ENCODE measurements around the gene NBEA.
"Not testable (repeated sequence)": the region's sequence is repeated elsewhere in the genome, so short reads cannot be mapped to it uniquely, and the experiment has no call there.

The NBEA gene

DNA sequence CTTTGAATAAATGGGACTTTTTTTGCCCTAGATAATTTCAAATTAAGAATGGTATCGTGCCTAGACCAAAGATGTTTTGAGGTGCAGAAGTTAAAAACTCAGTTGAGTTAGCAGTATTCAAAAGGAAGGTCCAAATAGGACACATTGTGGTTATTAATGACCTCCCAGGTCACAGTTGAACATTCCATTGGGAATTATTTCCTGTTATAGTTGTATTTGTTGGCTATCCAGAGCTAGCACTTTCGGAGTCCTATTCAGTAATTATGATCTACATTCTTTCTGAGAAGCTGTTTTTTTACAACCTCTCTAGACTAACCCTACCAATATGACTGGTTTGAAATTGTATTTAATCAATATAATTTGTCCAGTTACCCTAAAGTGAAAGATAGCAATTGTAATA lies 450.7 kb downstream of the NBEA start:
- no peak for DNase-seq (ENCODE audit: low read depth in 2 of 2)
- TF ChIP-seq, protein P1, sequence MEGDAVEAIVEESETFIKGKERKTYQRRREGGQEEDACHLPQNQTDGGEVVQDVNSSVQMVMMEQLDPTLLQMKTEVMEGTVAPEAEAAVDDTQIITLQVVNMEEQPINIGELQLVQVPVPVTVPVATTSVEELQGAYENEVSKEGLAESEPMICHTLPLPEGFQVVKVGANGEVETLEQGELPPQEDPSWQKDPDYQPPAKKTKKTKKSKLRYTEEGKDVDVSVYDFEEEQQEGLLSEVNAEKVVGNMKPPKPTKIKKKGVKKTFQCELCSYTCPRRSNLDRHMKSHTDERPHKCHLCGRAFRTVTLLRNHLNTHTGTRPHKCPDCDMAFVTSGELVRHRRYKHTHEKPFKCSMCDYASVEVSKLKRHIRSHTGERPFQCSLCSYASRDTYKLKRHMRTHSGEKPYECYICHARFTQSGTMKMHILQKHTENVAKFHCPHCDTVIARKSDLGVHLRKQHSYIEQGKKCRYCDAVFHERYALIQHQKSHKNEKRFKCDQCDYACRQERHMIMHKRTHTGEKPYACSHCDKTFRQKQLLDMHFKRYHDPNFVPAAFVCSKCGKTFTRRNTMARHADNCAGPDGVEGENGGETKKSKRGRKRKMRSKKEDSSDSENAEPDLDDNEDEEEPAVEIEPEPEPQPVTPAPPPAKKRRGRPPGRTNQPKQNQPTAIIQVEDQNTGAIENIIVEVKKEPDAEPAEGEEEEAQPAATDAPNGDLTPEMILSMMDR (IDR thresholded peaks at IDR 0.05; ENCODE audit: low read depth, low read length), result no peak
- H3K4me3 ChIP-seq (replicated peaks in 1 of 2; ENCODE audit: low read depth in 2 of 2, low read length in 2 of 2), result no peak overlapping the region

DNA sequence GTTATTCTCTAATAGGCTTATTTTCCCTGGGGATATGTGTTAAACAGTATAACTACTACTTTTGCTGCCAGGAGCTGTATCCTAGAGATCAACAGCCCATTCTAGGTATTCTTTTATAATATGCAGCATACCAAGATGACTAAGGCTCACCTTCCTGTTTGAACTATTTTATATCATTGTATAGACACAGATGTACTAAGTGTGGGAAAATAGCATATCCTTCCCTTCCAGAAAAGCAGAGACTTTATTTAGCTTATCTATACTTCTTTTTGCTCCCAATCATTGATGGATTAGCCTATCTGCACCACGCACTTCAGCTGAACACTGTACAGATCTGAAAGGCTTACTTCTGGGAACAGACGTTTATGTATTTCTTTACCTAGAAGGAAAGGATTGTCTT lies 451.8 kb downstream of the NBEA start:
- H3K4me3 ChIP-seq (replicated peaks in 1 of 2; ENCODE audit: low read depth in 2 of 2, low read length in 2 of 2), result no peak overlapping the region
- no peak for DNase-seq (ENCODE audit: low read depth in 2 of 2)
- TF ChIP-seq, protein P1 (IDR thresholded peaks at IDR 0.05; ENCODE audit: low read depth, low read length), result no peak

DNA sequence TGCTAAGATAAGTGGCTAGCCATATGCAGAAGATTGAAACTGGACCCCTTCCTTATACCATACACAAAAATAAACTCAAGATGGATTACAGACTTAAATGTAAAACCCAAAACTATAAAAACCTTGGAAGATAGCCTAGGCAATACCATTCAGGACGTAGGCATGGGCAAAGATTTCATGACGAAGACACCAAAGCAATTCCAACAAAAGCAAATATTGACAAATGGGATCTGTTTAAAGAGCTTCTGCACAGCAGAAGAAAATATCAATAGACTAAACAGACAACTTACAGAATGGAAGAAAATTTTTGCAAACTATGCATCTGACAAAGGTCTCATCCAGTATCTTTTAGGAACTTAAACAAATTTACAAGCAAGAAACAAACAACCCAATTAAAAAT lies 466.2 kb downstream of the NBEA start:
- not testable (repeated sequence) for DNase-seq (ENCODE audit: low read depth in 2 of 2); H3K4me3 ChIP-seq (replicated peaks in 1 of 2; ENCODE audit: low read depth in 2 of 2, low read length in 2 of 2)

DNA sequence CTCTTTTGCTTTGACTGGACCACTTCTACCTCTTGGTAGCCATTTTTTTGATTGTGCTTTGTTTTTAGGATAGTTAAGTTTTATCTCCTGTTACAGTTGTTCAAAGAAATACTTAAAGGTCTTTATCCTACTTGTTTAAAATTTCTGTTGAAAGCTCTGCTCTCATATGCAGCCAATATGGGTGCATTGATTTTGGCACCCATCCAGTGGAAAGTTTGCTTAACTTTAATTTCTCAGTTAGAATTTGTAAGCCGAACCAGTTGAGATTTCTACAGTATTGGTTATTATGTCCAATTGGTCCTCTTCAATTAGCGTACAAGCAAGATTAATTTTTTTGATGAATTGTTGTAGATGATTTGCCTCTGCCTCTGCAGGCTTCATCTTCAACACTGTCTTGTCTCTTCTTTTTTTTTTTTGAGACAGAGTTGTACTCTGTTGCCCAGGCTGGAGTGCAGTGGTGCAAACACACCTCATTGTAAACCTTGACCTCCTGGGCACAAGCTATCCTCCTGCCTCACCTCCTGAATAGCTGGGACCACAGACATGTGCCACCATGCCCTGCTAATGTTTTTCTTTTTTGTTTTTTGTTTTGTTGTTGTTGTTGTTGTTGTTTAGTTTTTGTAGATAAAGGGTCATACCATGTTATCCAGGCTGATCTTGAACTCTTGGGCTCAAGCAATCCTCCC lies 469.1 kb downstream of the NBEA start:
- TF ChIP-seq, protein P1 (IDR thresholded peaks at IDR 0.05; ENCODE audit: low read depth, low read length), result no peak
- DNase-seq (ENCODE audit: low read depth in 2 of 2), result no peak
- no peak overlapping the region for H3K4me3 ChIP-seq (replicated peaks in 1 of 2; ENCODE audit: low read depth in 2 of 2, low read length in 2 of 2)

DNA sequence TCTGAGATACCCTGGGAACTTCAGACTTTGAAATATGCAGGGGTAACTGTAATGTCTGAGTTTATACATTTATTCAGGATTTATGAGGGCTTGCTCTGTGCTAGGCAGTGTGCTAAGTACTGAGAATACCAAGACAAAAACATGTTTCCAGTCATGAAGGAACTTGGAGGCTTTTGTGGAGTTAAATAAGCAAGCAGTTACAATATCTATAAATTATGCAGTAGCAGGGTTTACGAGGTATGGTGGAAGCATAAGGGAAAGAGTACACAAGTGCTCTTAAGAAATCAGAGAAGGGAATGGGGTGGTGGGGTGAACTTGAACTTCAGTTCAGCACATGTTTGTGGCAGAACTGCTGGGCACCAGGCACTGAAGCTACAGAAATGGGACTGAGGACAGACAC lies 506.4 kb downstream of the NBEA start:
- no peak overlapping the region for H3K4me3 ChIP-seq (replicated peaks in 1 of 2; ENCODE audit: low read depth in 2 of 2, low read length in 2 of 2)
- TF ChIP-seq, protein P1 (IDR thresholded peaks at IDR 0.05; ENCODE audit: low read depth, low read length), result no peak
- no peak for DNase-seq (ENCODE audit: low read depth in 2 of 2)

DNA sequence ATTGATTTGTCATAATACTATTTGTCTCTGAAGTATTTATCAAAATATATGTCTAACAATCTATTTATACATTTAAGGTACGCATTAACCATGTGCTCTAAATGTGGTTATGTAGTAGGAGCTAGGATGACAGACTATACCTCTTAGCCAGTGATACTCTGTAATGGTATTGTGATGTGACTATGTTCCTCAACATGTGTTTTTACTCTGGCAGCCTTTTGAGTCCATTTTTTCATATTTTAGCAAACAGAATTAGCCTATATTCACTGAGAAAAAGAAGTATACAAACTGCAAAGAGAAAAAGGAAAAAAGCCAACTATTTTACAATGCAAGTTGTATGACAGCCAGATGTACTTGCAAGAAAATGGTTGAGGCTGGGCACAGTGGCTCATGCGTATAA lies 507.8 kb downstream of the NBEA start:
- no peak overlapping the region for H3K4me3 ChIP-seq (replicated peaks in 1 of 2; ENCODE audit: low read depth in 2 of 2, low read length in 2 of 2)
- TF ChIP-seq, protein P1 (IDR thresholded peaks at IDR 0.05; ENCODE audit: low read depth, low read length), result no peak

DNA sequence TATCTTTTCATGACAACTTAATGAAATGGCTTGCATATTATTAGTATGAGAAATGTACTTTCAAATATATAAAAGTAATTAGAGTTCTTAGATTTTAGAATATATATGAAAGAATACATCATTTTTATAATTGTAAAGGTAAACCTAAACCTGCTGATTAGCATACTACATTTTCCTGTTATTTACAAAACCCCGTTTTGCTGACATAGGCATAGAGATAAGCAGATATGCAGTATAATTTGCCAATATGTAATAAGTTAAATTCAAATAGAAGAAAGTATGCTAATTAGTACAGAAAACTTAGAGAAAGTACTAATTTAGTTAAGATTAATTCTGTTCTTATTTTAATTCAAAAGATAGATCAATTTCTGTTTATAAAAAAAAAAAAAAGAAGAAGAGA lies 513.0 kb downstream of the NBEA start:
- no peak overlapping the region for H3K4me3 ChIP-seq (replicated peaks in 1 of 2; ENCODE audit: low read depth in 2 of 2, low read length in 2 of 2)
- TF ChIP-seq, protein P1 (IDR thresholded peaks at IDR 0.05; ENCODE audit: low read depth, low read length), result no peak
- no peak for DNase-seq (ENCODE audit: low read depth in 2 of 2)

More for the DNA sequence above, 507.8 kb downstream of the NBEA start:
- DNase-seq (ENCODE audit: low read depth in 2 of 2), result no peak

Measured in cardiac fibroblast (primary cell).